Esophagus muscularis mucosa (tissue), 4 donors: Measurements from ENCODE around the gene GPD1L. TPM values are rescaled to one million over a fixed set of nuclear protein-coding genes. Genes with fewer than 3 reads are reported as not detected.

Experiments
- DNase-seq: peaks from one replicate; pipeline ENCODE4 v3.0.0-alpha.2; 2017; ENCODE audit errors: extremely low spot score
- H3K27ac ChIP-seq, 4 donors: fragments of 200-600 bp; sonication (generic); replicated peaks in 1 of 4; 1 replicate in 3 of 4; 2 replicates in 1 of 4; pipeline ENCODE4 v1.5.1; 2016 to 2019; ENCODE audit warnings: mild to moderate bottlenecking in 1 of 4
- H3K27me3 ChIP-seq, 4 donors: fragments of 200-600 bp; sonication (generic); one replicate each; pipeline versions ENCODE4 v1.5.1 to v1.6.0; 2016 to 2019
- H3K36me3 ChIP-seq, 4 donors: fragments of 200-600 bp; sonication (generic); one replicate each; pipeline ENCODE4 v1.5.1; 2016 to 2019
- H3K4me1 ChIP-seq, 4 donors: fragments of 200-600 bp; sonication (generic); one replicate each; pipeline ENCODE4 v1.5.1; 2016 to 2019
- H3K4me3 ChIP-seq, 4 donors: fragments of 200-600 bp; sonication (generic); 1 replicate in 2 of 4; 2 replicates in 2 of 4; pipeline ENCODE4 v1.5.1; 2016 to 2019; ENCODE audit warnings: mild to moderate bottlenecking in 4 of 4, moderate library complexity in 1 of 4
- H3K9me3 ChIP-seq, 4 donors: fragments of 200-600 bp; sonication (generic); 1 replicate in 3 of 4; 2 replicates in 1 of 4; pipeline ENCODE4 v1.5.1; 2016 to 2019
- CTCF ChIP-seq, 3 experiments: fragments of 200-600 bp in 2 of 3; fragments of 450-650 bp in 1 of 3; sonication (generic) in 2 of 3; IDR thresholded peaks; one replicate each; pipeline ENCODE4 v1.5.1; 2017 to 2019; ENCODE audit warnings: antibody characterized with exemption in 3 of 3, mild to moderate bottlenecking in 2 of 3, moderate library complexity in 1 of 3
- EP300 ChIP-seq: sonication (generic); formaldehyde crosslinking; IDR thresholded peaks from one replicate; pipeline ENCODE4 v1.6.1; 2017; ENCODE audit warnings: antibody characterized with exemption
- POLR2A ChIP-seq: fragments of 450-650 bp; IDR thresholded peaks from one replicate; pipeline ENCODE4 v1.6.1; 2017; ENCODE audit warnings: antibody characterized with exemption, moderate library complexity, mild to moderate bottlenecking, low read depth
- POLR2AphosphoS5 ChIP-seq, 2 donors: sonication (generic); formaldehyde crosslinking; IDR thresholded peaks; one replicate each; pipeline ENCODE4 v1.6.1; 2017; ENCODE audit warnings: antibody characterized with exemption in 2 of 2
- WGBS: methylation state at CpG from one replicate; pipeline ENCODE4 v1.1.5; 2018; 5-methylcytosine and 5-hydroxymethylcytosine counted together
- intact Hi-C: fragments of 100-400 bp; cut with DNase I; formaldehyde crosslinking; loops from one replicate; pipeline ENCODE4 v1.15.1; 2023
- total RNA-seq, 4 donors: library from RNA; depleted of rRNA; stranded (reverse); fragments of >200 nt; gene quantifications; one replicate each; pipeline versions ENCODE4 v1.1.0 to v1.2.1, GENCODE V29; 2016

Gene GPD1L
- total RNA-seq, 4 donors from 2014 or later, result 75.6 to 117 (median 79.7) TPM

- intact Hi-C loops, result no loop called here
- Histone ChIP-seq H3K9me3 (no peaks in the 10 kb centered on the region), H3K36me3 (peaks cover 16 to 71% (median 66%) of the 10 kb centered on the region in 4 donors), H3K4me3 (no peak overlapping the region), H3K27ac (no peak overlapping the region), H3K27me3 (no peaks in the 10 kb centered on the region), H3K4me1 (peaks cover 0 to 11% (median 7%) of the 10 kb centered on the region in 4 donors)
- TF ChIP-seq EP300 (no peak), POLR2AphosphoS5 (IDR thresholded peaks at IDR 0.05) (no peak), POLR2A (no peak), CTCF (IDR thresholded peaks at IDR 0.05) (no peak)
- WGBS, result 84% methylated on average over 5 of the region's 5 CpGs
- no peak for DNase-seq
Measured at GRCh38 chr3:32148351-32148750, 41.9 kb downstream of the GPD1L start.

DNA sequence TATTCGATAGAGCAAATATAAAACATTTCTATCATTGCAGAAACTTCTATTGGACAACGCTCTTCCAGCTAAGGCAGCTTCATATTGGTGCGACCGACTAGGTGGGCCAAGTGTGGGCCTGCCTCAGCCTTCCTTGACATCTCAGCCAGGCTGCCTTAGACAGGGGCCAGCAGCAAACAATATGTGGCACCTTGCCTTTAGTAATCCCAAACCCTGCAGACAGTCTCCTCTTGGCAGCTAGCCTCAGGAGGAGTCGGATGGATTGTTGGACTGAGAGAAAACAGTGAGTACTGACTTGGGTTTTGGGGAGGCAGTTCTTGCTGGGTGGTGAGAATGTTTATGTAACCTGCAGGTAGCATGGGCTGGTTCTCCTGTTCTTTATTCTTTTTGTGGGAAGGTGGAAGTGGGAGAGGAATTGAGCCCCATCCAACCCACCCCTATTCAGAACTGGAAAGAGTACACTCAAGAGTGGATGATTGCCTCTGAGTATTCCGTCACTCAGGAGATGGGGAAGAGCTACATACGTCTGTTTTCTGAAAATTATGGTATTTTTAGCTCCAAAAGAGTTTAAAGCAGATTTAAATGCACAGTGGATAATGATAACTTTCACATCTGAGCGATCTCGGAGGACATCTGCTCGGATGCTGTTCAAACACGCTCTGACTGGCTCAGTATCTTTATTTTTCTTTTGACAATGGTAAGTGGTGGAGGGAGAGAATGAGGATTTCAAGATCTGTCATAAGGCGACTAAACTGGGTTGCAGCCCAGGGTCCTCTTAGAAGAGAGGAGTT lies 47.2 kb downstream of the GPD1L start:
- Histone ChIP-seq H3K4me1 (no peaks in the 10 kb centered on the region), H3K9me3 (no peaks in the 10 kb centered on the region), H3K4me3 (no peak overlapping the region), H3K27me3 (no peaks in the 10 kb centered on the region), H3K36me3 (peaks cover 20 to 96% (median 86%) of the 10 kb centered on the region in 4 donors), H3K27ac (no peak overlapping the region)
- 91% methylated on average over 12 of the region's 12 CpGs for WGBS
- intact Hi-C loops, result no loop called here
- DNase-seq, result no peak
- TF ChIP-seq POLR2AphosphoS5 (IDR thresholded peaks at IDR 0.05), result no peak
- TF ChIP-seq EP300, result no peak
- no peak for TF ChIP-seq CTCF (IDR thresholded peaks at IDR 0.05)
- TF ChIP-seq POLR2A, result no peak

- peaks cover 20 to 96% (median 86%) of the 10 kb centered on the region in 4 donors for H3K36me3 ChIP-seq
- H3K27me3 ChIP-seq, result no peaks in the 10 kb centered on the region
- H3K4me3 ChIP-seq, result no peak overlapping the region
- H3K27ac ChIP-seq, result no peak overlapping the region
- 93% methylated on average over 3 of the region's 3 CpGs for WGBS
- no peaks in the 10 kb centered on the region for H3K9me3 ChIP-seq
- intact Hi-C loops, result no loop called here
- DNase-seq, result no peak
- H3K4me1 ChIP-seq, result no peaks in the 10 kb centered on the region
- TF ChIP-seq POLR2AphosphoS5 (IDR thresholded peaks at IDR 0.05) (no peak), POLR2A (no peak), CTCF (IDR thresholded peaks at IDR 0.05) (no peak), EP300 (no peak)
Measured at GRCh38 chr3:32154205-32154579, 47.8 kb downstream of the GPD1L start.

DNA sequence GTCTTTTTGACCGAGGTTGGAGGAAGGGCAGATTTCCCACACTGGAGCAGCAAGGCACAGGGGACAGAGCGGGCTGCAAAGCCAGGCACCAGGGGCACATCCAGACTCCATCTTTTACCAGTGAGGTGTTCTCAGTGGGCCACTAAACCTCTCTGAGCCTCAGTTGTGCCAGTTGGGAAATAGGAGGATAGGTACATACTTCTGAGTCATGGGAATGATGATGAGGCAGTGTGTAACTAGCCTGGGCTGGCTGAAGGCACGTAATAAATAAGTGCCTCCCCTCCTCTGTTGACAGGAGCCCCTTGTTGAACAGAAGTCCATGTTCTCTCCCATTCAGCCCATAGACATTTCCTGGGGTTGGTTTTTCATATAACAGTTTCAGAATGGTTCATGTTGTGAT lies 48.7 kb downstream of the GPD1L start:
- Histone ChIP-seq H3K4me3 (no peak overlapping the region), H3K27me3 (no peaks in the 10 kb centered on the region), H3K9me3 (no peaks in the 10 kb centered on the region), H3K4me1 (no peaks in the 10 kb centered on the region), H3K36me3 (peaks cover 20 to 97% (median 84%) of the 10 kb centered on the region in 4 donors), H3K27ac (no peak overlapping the region)
- no peak for DNase-seq
- TF ChIP-seq CTCF (IDR thresholded peaks at IDR 0.05), result no peak
- intact Hi-C loops, result no loop called here
- 100% methylated on average over 3 of the region's 3 CpGs for WGBS
